HuH-7.5 (cell line): ENCODE data around the gene DCAF8.

Experiments used
- DNase-seq: peaks from one replicate; pipeline ENCODE4 v3.0.0; 2011; ENCODE audit warnings: low spot score

The DCAF8 gene

DNA sequence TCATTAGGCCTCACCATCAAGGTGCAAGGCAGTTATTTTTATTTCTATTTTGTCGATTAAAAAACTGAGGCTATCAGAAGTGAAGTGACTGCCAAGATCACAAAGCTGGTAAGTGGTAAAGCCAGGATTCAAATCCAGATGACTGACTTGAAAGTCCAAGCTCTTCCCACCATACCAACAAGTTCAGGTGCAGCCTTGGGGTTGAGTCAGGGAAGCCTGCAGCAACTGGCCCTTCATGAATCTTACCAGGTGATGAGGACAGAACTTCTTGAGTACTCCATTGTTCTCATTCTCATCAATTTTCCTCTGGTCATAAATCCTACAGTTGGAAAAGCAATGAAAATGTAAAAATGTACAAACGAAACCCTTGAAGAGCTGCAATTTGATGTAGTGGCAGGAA is 37.0 kb downstream of the DCAF8 start:
- DNase-seq, result no peak

DNA sequence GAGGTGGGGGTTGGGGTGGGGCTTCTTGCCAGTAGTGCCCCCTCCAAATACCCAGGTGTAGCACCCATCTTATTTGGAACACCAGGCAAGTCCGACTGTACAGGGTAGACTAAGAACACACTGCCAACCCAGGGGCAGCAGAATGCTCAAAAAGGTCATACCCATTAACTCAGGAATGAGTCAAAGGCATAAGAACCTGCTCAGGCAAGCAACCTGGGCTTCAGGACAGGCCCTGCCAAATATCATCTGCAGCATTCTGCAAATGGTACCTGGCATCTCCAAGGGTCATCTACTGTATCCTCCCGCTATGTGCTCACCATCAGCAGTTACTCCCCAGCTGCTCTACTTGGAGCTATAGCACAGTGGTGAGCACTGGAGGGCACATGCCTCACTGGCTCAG is 37.7 kb downstream of the DCAF8 start:
- DNase-seq, result no peak

DNA sequence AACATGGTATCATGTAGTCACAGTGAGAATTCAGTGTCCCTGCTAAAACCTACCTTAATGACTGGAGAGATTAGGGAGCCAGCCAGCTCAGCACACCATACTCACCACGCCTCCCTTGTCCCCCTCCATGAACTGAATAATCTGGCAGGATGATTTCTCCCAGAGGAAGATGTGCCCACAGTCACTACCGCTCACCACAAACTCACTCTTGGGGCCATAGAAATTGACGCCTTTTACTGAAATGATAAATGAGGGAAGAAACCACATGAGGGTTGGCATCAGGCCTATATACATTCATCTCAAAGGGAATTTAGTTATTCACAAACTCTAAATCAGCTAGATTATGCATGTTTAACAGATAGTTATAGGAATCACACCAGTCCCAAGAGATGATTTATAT is 39.8 kb downstream of the DCAF8 start:
- DNase-seq, result no peak

DNA sequence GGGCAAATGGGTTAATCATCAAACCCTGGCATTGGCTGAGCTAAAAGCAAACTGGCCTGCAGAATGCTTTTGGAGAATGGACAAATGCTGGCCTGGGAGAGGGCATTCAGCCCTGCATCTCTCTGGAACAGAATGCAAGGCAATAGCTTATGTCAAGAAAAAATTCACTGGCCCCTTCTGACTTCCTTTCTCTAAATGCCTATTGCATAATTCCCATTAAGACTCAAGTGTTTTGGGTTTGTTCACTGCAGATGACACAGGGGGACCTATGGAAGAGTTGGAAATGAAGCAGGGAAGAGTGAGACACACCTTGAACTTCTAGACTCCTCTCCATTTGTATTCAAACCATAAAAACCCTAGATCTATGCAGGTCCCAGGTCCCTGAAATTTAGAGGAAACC is 41.3 kb downstream of the DCAF8 start:
- no peak for DNase-seq

DNA sequence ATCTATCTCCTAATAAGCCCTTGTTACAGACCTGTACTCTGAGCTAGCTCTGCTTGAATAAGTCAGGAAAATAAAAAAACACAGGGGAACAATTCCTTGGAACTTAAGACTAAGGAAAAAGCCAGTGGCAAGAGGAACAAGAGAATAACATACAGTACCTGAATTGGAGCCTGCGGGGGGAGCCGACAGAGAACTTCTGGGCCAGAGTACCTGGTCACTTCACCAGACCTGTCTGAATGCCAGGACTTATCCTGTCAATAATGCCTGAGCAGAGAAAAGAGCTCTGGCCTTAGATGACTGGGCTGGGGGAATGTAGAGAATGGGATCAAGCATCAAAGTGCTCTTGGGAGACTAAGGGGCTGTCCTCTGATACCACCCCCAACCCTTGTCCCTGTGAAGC is 42.0 kb downstream of the DCAF8 start:
- no peak for DNase-seq

DNA sequence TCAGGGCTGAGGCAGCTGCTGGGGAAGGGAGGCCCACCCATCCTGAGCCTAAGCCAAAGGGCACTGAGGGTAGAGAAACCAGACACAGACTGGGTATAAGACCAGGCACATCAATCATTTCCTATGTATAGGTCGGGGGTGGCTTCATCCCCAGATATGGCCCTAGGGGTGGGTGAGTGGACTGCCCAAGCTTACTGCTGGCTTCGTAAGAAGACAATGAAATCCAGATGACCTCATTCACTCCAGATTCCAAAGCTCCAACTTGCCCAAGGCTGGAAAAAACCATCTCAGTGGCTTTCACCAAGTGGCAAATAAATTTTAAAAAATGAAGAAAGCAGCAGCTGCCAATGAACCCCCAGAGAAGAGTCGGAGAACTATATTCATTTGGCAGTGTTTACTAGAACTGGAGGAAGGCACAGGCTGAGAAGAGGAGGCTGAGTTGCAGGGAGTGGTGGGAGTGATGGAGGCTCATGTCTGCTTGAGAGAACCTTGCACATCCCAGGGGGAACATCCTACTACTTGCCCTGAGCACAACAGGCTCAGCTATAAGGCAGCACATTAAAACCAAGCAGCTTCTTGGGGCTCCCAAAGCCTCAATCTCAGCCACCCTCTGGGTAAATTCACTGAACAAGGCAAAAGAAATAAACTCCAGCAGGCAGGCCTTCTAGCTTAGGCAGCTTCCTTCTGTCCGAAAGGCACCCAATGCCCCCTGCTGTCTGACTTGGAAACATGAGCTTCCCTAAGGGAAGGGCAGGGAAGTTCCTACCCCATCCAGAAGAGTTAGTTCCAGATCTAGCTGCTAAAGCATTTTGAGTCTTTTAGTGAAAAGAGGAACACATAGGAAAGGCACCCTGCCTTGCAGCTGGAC is 43.1 kb downstream of the DCAF8 start:
- DNase-seq, result no peak

DNA sequence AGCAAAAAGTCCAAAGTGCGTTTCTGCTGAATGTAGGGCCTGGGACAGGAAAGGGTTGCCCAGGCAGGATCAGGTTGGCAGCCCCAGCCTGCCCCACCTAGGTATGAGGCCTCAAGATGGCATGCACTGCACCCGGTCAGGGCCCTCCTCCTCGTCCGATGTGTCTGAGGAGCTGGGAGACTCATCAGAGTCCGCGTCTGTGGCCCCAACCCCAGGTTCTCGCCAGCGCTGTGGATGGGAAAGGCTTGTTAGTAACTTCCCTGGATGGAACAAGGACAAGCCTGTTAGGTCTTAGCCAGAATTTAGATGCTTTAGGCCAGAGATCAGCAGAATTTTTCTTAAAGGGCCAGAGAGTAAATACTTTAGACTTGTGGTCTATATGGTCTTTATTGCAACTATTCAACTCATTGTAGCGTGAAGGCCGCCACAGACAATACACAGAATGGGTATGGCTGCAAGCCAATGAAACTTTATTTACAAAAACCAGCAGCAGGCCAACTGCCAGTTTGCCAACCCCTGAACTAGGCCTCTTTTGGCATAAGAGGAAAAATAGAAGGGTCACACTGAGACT is 44.8 kb downstream of the DCAF8 start:
- DNase-seq, result no peak

DNA sequence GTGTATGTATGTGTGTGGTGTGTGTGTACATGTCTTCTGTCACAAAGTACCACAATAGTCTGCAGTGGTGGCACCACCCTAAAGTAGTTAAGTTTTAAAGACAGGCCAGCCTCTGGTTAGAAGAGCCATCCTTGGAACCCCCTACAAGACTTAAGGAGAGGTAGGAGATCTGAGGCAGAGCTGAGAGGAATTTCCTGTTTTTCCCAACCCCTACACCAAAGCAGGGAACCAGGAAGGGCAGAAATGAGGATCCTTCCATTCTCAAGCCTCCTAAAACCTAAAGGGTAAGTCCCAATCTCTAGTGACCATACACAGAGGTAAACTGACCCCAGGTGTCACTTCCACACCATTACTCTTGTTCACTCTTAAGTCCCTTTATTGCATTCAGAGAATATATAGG is 46.0 kb downstream of the DCAF8 start:
- no peak for DNase-seq

DNA sequence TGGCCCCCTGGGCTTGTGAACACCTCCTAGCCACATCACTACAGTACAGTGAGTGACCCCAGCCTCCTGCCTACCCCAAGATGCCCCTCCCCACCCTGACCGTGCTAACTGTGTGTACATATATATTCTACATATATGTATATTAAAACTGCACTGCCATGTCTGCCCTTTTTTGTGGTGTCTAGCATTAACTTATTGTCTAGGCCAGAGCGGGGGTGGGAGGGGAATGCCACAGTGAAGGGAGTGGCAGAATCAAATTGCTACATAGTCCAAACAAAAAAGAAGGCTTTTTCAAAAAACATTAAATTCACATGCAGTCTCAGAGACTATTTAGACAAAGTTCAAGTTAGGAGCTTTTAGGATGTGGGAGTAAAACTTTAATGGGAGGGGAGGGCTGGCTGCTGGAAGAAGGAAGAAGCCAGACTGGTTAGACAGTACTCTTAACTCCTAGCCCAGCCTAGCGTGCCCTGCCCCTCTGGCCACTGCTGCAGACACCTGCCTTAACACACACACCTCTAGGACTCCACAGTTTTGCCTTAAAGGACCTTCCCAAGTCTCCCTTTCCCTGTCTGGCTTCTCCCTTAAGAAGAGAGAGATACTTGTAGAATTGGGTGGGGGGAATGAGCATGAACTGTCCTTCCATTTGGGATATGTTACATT is 47.7 kb downstream of the DCAF8 start:
- DNase-seq, result no peak

DNA sequence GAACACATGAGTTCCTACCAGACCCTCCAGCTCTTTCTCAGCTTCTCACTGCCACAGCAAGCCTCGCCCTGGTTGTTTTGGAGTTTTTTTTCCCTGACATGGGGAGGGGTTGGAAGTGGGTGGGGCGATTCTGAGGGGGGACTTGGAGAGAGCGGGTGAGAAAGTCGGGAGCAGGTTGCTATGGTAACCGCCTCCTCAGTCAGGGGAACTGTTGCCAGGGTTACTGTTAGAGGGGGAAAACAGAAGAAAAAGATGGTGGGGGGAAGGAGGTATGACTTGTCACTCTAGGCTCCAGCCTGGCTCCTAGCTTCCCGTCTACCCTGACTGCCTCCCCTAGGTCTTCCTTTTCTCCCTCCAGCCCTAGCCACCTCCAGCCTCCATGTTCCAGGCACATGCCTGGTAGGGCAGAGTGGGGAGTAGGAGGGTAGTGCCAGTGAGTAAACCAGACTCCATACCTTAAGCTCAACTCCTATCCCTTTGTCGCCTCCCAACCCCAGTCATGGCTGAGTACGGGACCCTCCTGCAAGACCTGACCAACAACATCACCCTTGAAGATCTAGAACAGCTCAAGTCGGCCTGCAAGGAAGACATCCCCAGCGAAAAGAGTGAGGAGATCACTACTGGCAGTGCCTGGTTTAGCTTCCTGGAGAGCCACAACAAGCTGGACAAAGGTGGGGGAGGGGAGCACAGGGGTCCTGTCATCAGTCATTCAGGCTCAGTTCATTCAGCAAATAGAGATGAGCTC is 51.1 kb downstream of the DCAF8 start:
- no peak for DNase-seq

DNA sequence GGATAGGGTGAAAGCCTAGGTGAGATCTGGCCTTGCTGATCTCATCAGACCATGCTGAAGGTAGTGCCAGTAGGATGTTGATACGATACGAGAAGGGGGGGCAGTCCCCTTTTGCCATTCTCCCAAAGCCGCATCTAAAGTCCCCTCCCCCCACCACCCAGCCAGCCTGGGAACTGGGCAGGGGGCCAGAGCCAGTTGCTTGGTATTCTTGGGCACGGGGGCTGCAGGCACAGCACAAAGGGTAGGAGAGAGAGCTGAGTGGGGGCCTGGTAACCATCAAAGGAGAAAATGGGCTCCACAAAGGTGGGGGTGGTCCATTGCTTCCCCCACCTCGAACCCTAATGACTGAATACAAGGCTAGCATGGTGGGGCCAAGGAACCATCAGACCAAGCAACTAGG is 51.8 kb downstream of the DCAF8 start:
- no peak for DNase-seq

DNA sequence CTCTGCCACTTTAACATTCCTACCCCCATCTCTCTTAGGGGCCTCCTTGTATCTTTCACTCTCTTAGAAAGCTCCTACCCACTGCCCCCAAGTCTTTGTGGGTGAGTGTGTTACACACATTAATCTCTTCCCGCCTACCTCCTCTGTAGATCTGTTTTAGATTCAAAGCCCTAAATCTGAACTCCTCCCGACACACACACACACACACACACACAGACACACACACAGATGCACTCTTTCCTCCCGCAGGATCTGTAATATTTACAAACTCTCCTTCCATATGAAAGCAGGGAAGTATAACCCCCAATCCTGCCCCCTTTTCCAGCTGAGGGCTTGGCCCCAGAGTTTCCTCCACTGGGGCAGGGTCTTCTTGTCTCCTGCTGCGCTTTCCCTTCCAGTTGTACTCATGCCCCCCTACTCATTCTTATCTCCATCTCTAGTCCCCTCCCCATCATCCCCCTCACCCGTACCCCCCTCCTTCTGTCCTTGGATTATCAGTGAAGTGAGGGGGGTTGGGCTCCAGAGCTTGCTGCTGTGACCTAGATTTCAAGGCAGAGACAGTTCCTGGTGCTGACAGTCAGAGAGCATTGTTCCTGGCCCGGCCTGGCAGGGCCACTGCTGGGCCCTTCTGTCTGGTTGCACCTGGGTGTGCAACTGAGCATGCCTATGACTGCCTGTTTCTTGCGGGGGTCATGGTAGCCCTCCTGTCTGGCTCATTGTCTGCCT is 52.9 kb downstream of the DCAF8 start:
- DNase-seq, result no peak

DNA sequence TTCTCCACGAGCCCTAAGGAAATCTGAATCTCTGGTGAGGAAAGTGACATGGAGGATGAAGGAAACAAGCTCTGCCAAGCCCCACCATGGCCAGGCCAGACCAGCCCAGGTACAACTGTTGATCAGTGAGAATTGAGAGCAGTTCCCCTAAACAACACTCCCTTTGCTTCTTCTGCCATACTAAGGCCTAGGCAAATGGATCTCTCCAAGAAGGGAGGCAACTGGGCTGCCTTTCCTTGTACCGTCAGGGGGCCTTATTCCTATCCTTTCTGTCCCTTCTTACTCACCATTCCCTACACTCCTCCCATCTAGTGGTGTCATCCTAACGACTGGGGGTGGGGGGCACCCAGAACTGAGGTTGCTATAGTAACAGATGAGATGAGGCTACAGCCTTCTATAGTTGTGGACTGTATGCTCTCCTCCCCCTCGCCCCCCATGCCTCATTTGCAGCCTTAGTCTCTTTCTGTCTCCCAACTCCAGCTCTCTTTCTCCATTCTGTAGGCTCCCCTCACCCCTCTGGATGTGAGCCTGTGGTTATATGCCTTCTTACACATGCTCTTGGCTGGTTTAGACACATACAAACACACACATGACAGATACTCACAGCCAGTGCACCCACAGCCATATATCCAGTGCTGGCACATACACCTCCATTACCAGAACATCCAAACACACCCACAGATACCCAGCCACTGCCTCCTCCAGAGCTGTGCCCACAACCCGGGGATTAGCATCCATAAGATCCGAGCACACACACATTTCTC is 53.6 kb downstream of the DCAF8 start:
- DNase-seq, result no peak

DNA sequence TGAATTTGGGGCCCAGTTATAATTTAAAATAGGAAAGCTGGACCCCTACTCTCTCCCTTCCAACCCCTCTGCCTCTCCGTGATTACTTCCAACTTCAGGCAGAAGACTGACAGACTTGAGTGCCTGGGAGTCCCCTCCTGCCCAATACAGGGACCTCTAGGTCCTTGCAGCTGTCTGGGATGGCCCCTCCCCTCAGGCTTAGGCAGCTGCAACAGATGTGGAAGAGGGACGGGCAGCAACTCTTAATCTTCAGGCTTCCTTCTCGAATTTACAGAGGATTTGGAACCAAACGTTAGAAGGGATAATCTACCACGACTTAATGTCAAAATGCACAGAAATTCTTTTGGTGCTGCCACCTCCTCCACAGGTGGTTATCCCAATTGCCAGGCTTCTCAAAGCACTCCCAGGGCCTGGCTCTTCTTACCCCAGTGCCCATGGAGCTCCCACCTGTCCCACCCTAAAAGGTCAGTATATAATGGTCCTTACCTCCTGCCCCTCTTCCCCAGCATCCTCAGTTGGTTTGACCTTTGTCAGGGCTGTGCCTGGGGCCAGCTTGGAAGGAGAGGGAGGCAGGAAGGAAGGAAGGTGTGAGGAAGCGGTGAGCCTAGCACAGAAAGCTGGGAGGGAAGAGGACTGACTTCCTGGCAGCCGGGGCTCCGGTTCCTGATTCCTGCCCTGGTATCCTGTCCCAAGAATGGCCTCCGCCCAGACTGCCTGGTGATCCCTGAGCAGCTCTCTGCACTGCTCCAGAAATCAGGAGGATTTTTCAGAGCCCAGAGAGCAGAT is 54.4 kb downstream of the DCAF8 start:
- DNase-seq, result no peak

DNA sequence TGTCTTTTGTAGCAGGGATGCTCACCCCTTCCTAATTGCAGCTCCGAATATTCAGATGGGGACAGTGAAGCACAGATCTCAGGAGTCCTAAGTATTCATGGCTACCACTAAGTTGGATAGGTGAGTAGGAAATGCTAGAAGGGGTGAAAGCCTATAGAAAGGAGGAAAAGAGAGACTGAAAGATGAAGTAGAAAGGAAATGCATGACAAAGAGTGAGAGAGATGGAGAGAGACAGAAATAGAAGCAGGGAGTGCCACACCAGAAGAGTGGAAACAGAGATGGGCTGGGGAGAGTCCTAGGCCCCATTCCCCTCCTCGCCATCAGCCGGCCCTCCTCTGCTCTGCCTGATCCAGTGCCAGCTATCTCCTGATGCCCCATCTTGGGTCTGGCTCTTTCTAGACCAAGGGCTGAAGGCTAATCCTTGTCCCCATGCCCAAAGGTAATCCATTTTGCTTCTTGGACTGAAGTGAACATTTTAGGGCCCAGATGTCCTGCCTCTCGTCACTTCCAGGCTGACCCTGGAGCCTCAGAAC is 55.2 kb downstream of the DCAF8 start:
- DNase-seq, result no peak

DNA sequence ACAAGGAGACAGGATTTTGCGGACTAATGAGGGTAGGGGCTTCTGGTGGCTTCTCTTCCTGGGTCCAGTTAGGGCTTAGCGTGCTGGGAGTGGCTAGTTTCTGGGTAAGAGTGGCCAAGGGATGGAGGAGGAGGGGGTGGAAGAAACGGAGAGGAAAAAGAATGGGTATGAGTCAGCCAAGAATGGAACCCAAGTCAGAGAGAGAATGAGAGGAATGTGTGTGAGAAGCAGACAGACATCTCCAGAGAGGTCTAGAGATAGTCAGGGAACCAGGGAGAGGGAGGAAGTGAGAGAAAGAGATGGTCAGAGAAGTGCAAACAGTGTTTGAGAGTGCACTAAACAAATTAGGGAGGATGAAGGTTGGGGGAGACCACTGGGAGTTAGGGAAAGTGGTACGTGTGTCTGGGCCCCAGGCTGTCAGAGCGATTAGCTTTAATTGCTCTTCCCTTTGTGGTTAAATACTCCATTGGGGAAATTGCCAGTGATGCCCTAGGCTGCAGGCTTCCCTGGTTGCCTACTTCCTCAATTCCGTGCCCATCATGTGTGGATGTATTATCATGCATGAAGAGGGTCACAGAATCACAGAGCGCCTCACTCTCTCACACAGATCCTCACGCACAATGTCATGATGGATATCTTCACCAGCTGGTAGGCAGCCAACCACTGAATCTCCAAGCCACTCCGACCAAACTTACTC is 55.8 kb downstream of the DCAF8 start:
- no peak for DNase-seq

DNA sequence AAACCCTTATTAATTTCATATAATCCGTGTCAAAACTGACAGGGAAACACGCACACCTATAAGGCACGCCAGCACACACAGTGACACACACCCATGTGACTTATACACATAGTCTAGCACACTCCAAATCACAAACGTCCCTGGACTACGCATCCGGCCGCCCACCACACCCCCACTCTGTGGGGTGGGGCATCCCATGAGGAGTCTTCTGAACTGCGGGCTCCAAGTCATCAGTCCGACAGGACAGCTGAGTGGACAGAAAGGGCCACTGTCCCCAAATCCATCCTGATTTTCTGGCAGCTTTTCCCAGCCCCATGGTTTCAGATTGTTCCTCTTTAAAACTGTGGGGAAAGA is 56.3 kb downstream of the DCAF8 start:
- peak; percentile 29 for DNase-seq

DNA sequence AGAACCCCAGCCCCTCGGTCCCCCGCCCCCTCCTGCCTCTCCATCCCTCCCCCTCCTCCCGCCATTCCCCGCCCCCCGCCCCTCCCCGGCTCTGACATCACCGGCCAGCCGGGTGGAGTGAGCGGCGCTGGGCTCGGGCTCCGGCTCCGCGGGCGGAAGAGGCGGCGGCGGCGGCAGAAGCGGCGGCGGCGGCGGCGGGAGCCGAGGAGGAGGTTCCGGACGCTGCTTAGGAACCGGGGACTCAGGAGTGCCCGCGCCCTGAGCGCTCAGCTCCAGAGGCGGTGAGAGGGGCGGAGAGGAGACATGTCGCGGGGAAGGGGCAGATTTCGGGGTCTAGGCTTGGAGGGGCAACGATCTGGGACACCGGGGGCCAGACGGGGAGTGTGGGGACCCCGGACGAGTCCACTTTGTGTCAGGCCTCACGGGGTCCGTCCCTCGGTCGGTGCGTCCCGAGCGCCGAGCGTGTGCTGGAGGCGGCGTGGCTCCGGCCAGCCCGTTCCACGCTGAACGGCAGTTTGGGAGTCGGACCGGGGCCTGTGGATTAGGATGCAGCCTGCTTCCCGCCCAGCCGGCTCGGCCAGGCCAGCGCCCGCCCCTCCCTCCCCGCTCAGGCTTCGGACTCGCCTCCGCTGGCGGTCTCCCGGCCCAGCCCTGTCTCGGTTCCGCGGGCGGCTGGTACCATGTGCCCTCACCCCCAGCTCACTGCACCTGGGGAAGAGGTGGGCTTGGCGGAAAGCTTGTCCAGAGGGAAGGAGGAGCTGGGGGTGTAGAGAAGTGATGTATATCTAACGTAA is 56.9 kb downstream of the DCAF8 start, which contains the start of gene PEA15:
TSS of gene PEA15 (plus strand) at position 143 of the 794 bp plus-strand sequence. CDS start 6,161 bp downstream, outside the sequence.
- DNase-seq, result peak; percentile 80
